Ishikawa (cell line): ENCODE data around the gene ZBTB26.

ENCODE experiments used
- CEBPB ChIP-seq: IDR thresholded peaks from 2 replicates; pipeline ENCODE4 v1.6.1; 2012
- CREB1 ChIP-seq: IDR thresholded peaks from 2 replicates; pipeline ENCODE4 v1.6.1; 2012; ENCODE audit warnings: low read depth
- EGR1 ChIP-seq: IDR thresholded peaks from 2 replicates; pipeline ENCODE4 v1.6.1; 2012
- EP300 ChIP-seq: IDR thresholded peaks from 2 replicates; pipeline ENCODE4 v1.6.1; 2012; ENCODE audit warnings: borderline replicate concordance
- FOXM1 ChIP-seq: IDR thresholded peaks from 2 replicates; pipeline ENCODE4 v1.6.1; 2012; ENCODE audit warnings: low read depth, borderline replicate concordance
- NFIC ChIP-seq: IDR thresholded peaks from 2 replicates; pipeline ENCODE4 v1.6.1; 2012
- RAD21 ChIP-seq: IDR thresholded peaks from 2 replicates; pipeline ENCODE4 v1.6.1; 2012; ENCODE audit warnings: low read depth
- REST ChIP-seq: IDR thresholded peaks from 2 replicates; pipeline ENCODE4 v1.6.1; 2012; ENCODE audit warnings: low read depth, mild to moderate bottlenecking
- TAF1 ChIP-seq: IDR thresholded peaks from 2 replicates; pipeline ENCODE4 v1.6.1; 2012; ENCODE audit warnings: low read depth, mild to moderate bottlenecking
- TCF12 ChIP-seq: IDR thresholded peaks from 2 replicates; pipeline ENCODE4 v1.6.1; 2012; ENCODE audit warnings: low read depth
- TEAD4 ChIP-seq: IDR thresholded peaks from 2 replicates; pipeline ENCODE4 v1.6.1; 2012
- YY1 ChIP-seq: IDR thresholded peaks from 2 replicates; pipeline ENCODE4 v1.6.1; 2012; ENCODE audit warnings: low read depth
- ZBTB7A ChIP-seq: IDR thresholded peaks from 2 replicates; pipeline ENCODE4 v1.6.1; 2012; ENCODE audit warnings: low read depth
- TF ChIP-seq, protein P1 (sequence below): IDR thresholded peaks from 2 replicates; pipeline ENCODE4 v1.6.1; 2012
- TF ChIP-seq, protein P2 (sequence below): IDR thresholded peaks from 2 replicates; pipeline ENCODE4 v1.6.1; 2012

ZBTB26 gene

DNA sequence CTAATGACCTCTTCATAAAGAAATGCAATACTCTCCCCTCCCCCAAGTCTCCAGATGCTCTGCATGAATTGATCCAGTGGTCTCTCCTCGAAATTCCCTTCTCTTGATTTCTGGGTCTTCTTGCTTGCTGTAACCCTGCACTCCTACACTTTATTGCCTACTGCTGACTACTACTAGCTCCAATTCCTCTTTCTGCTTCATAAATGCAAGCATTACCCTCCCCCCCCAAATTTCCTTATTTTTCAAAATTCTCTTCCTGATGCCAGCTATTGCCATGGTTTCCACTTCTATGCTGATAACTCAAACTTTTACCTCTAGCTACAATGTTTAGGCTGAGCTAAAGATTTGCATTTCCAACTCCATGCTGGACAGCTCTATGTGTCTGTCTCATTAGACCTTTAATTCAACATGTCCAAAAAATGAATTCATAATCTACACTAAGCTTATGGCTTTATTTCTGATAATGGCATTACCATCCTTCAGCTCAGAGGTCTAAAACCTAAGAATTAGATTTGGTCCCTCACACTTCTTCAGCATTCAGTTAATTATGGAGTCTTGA, 1.4 kb downstream of the ZBTB26 start:
- TF ChIP-seq TCF12 (no peak), FOXM1 (no peak), REST (no peak; the same call in 1 of the 2 replicates), TAF1 (no peak), CREB1 (no peak), TEAD4 (no peak), YY1 (no peak), CEBPB (no peak), EGR1 (no peak), RAD21 (no peak), NFIC (no peak), ZBTB7A (no peak), EP300 (no peak)
- TF ChIP-seq, protein P1, sequence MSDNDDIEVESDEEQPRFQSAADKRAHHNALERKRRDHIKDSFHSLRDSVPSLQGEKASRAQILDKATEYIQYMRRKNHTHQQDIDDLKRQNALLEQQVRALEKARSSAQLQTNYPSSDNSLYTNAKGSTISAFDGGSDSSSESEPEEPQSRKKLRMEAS, result no peak
- TF ChIP-seq, protein P2, sequence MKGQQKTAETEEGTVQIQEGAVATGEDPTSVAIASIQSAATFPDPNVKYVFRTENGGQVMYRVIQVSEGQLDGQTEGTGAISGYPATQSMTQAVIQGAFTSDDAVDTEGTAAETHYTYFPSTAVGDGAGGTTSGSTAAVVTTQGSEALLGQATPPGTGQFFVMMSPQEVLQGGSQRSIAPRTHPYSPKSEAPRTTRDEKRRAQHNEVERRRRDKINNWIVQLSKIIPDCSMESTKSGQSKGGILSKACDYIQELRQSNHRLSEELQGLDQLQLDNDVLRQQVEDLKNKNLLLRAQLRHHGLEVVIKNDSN, result no peak

GRCh38 chr9:122923947-122924346, 7.4 kb downstream of the ZBTB26 start:
- TF ChIP-seq TAF1, result no peak
- TF ChIP-seq, protein P1, result no peak
- TF ChIP-seq TEAD4, result no peak
- TF ChIP-seq FOXM1, result no peak
- TF ChIP-seq EGR1, result no peak

DNA sequence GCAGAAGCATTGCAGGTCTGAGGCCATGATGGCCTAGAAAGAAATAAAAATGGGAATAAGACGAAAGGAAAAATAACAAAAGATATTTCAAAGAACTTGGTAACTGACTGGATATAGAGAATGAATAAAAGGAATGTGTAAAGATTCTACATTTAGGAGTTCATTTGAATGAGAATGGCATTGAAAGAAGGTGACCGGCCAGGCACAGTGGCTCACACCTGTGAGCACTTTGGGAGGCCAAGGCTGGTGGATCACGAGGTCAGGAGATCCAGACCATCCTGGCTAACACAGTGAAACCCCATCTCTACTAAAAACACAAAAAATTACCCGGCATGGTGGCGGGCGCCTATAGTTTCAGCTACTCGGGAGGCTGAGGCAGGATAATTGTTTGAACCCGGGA, 8.6 kb downstream of the ZBTB26 start:
- TF ChIP-seq, protein P1, result no peak
- TF ChIP-seq TCF12 (no peak), TAF1 (no peak), CEBPB (no peak), CREB1 (no peak)

DNA sequence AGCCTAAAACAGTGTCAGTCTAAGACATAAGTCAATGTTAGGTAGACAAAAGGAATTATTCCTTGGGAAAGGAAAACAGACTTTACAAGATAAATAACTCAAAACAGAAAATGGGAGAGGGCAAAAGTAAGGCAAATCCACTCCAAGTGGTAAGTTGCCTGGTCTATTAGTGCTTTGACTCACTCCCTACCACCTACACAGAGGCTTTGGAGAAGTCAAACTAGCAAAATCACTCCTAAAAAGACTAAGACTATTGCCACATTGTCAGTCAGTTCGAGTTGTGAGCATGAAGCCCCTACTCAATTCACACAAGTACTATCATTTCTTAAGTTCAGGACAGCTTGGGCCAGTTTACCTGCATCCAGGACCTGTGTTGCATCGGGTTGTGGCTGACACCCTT, 13.0 kb downstream of the ZBTB26 start:
- TF ChIP-seq, protein P1, result no peak
- TF ChIP-seq FOXM1 (no peak), ZBTB7A (no peak), REST (no peak), TCF12 (no peak), EP300 (no peak)

DNA sequence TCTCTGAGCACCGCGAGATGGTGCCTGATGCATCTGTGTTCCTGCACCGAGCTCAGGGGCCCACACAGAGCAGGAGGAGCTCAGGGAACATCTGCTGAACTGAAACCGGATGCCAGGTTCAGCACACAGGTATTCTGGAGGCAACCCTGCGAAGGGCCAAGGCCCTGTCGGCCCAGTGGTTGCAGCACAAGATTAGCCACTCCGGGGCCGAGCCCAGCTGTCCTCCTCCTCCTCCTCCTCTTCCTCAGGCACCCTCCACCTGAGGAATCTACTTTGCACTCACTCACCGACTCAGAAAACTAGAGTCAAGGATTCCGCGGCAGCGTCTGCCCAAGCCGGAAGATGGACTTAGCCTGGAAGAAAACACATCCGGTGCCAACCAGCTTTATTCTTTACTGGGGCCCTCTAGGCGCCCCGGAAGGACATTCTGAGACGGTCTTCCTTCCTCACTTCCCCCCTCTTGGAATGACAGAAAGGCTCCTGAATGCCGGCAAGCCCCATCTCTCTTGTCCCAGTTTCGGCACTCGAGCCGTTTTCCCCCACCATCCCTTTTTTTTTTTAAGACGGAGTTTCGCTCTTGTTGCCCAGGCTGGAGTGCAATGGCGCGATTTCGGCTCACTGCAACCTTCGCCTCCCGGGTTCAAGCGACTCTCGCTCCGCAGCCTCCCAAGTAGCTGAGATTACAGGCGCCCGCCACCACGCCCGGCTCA, 18.2 kb downstream of the ZBTB26 start, which contains the start of gene ZBTB6:
Gene ZBTB6, minus strand, starts transcription at position 360 of the 710 bp plus-strand sequence. CDS start 1,251 bp downstream, outside the sequence.
- peak; percentile 49; the same call in 1 of the 2 replicates for TF ChIP-seq YY1
- no peak for TF ChIP-seq CEBPB
- TF ChIP-seq REST, result no peak
- no peak for TF ChIP-seq RAD21
- TF ChIP-seq, protein P2, result no peak
- TF ChIP-seq ZBTB7A, result no peak
- TF ChIP-seq TEAD4, result no peak
- no peak for TF ChIP-seq CREB1
- no peak for TF ChIP-seq EGR1
- TF ChIP-seq, protein P1, result peak; percentile 15; the same call in 1 of the 2 replicates
- no peak for TF ChIP-seq EP300
- TF ChIP-seq FOXM1, result no peak
- TF ChIP-seq TCF12, result no peak
- peak; percentile 61 for TF ChIP-seq TAF1
- TF ChIP-seq NFIC, result no peak
